NCI-H748 (cell line): Measurements from ENCODE around the gene SRC.

Experiments used
- DNase-seq: peaks from one replicate; lab custom pipeline; 2025; ENCODE audit not compliant: unreplicated experiment; lab: John Stamatoyannopoulos, UW

SRC gene

GRCh38 chr20:37394543-37395409 is 48.8 kb downstream of the SRC start:
- peak; percentile 27 for DNase-seq

GRCh38 chr20:37395410-37395797 is 49.5 kb downstream of the SRC start:
- DNase-seq = no peak

- peak; percentile 64 for DNase-seq
Measured at GRCh38 chr20:37395921-37396415, 50.0 kb downstream of the SRC start.

- DNase-seq = peak; percentile 70
Measured at GRCh38 chr20:37396416-37397075, 50.6 kb downstream of the SRC start.

GRCh38 chr20:37397076-37397953 is 51.4 kb downstream of the SRC start:
- no peak for DNase-seq

GRCh38 chr20:37397954-37398749 is 52.2 kb downstream of the SRC start:
- DNase-seq = no peak

- DNase-seq = no peak
Measured at GRCh38 chr20:37398750-37399621, 53.0 kb downstream of the SRC start.

- DNase-seq = no peak
Measured at GRCh38 chr20:37401282-37401929, 55.5 kb downstream of the SRC start.

- DNase-seq = no peak
Measured at GRCh38 chr20:37401930-37402675, 56.2 kb downstream of the SRC start.

GRCh38 chr20:37403107-37404033 is 57.4 kb downstream of the SRC start:
- DNase-seq = no peak

- DNase-seq = no peak
Measured at GRCh38 chr20:37404461-37404890, 58.5 kb downstream of the SRC start.

GRCh38 chr20:37405351-37405897 is 59.5 kb downstream of the SRC start:
- no peak for DNase-seq

- DNase-seq = peak; percentile 44
Measured at GRCh38 chr20:37406010-37406998, 60.4 kb downstream of the SRC start.

- DNase-seq = no peak
Measured at GRCh38 chr20:37407019-37407566, 61.2 kb downstream of the SRC start.

GRCh38 chr20:37407573-37408002 is 61.6 kb downstream of the SRC start:
- DNase-seq = peak; percentile 25
